SHP77 (cell line): ENCODE results near the gene CHKB.

Source experiments
- DNase-seq, 2 experiments: peaks; one replicate each; lab custom pipeline; 2025; lab: John Stamatoyannopoulos, UW

The CHKB gene

GRCh38 chr22:50530580-50530876, 52.1 kb downstream of the CHKB start:
- no peak for DNase-seq

- DNase-seq, result no peak
These were observed 52.6 kb downstream of the CHKB start, which contains the start of gene TYMP for GRCh38 chr22:50529897-50530579. Gene TYMP, minus strand, starts transcription at chr22:50530012. Its CDS starts 303 bp downstream, at chr22:50529709.

GRCh38 chr22:50529416-50529896, 53.2 kb downstream of the CHKB start:
- no peak for DNase-seq
